ENCODE measurements around the gene LPAR1.

DNA sequence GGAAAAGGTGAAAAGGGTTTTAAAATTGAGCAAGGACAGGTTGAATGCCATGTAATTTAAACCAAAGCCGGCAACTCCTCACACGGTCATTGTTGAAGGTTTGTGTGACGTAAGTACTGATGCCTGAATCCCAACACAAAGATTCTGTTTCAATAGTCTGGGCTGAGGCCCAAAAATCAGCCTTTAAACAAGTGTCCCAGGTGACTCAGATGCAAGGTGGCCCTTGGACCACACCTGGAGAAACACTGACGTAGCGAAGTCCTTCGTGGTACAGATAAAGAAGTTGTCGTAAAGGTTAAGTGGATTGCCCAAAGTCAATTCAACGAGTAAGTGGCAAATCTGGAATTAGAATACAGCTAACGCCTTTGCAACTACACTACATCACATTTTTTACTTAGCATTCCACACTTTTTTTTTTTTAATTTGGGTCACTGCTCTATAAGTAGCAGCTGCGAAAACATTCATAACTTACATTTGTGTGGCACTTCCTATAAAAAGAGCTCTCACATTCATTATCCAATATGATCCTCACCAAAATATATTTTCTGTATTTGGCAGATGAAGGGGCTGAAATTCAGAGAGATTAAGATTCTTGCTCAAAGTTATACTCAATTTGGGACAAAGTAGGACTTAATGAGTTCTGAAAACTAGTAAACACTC lies 111.3 kb downstream of the LPAR1 start:
- TF ChIP-seq, protein P1, sequence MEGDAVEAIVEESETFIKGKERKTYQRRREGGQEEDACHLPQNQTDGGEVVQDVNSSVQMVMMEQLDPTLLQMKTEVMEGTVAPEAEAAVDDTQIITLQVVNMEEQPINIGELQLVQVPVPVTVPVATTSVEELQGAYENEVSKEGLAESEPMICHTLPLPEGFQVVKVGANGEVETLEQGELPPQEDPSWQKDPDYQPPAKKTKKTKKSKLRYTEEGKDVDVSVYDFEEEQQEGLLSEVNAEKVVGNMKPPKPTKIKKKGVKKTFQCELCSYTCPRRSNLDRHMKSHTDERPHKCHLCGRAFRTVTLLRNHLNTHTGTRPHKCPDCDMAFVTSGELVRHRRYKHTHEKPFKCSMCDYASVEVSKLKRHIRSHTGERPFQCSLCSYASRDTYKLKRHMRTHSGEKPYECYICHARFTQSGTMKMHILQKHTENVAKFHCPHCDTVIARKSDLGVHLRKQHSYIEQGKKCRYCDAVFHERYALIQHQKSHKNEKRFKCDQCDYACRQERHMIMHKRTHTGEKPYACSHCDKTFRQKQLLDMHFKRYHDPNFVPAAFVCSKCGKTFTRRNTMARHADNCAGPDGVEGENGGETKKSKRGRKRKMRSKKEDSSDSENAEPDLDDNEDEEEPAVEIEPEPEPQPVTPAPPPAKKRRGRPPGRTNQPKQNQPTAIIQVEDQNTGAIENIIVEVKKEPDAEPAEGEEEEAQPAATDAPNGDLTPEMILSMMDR (IDR thresholded peaks at IDR 0.05 in 8 of 11, conservative IDR thresholded peaks at IDR 0.05 in 3 of 11) = no peak
- TF ChIP-seq POLR2A (IDR thresholded peaks at IDR 0.05) = no peak
- TF ChIP-seq POLR2AphosphoS5 (IDR thresholded peaks at IDR 0.05) = no peak
